Measurements from ENCODE around the gene NFIA.

NFIA gene

DNA sequence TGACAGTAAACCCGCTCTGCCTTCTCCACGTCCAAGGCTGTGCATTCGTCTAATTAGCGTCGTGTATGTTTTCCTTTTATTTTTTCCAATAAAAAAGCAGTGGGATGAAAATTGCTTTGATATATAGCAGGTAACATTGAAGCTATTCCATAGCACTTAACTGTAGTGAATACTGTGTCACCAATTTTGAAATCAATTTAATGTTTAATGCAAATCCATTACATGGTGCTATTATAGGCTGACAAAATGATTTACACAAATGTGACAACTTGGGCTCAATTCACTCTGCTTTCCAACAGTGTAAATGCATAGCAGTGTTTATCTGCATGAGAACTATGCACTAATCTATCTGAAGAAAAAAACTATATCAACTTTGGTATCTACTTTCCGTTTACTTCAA lies 377.8 kb downstream of the NFIA start:
- Histone ChIP-seq H2AFZ (ENCODE audit: insufficient read depth, low read length, poor library complexity) (no peak overlapping the region), H3K9ac (ENCODE audit: low read length) (no peak overlapping the region), H4K8ac (ENCODE audit: low read depth, low read length) (no peak overlapping the region), H3K36me3 (ENCODE audit: control insufficient read depth in 1 of 2, insufficient read depth in 2 of 2, low read length in 2 of 2) (no peaks in the 10 kb centered on the region), H2BK5ac (ENCODE audit: low read depth, low read length, poor library complexity) (no peak overlapping the region), H2BK120ac (ENCODE audit: insufficient read depth, low read length, poor library complexity) (no peak overlapping the region), H3K4me1 (ENCODE audit: control insufficient read depth in 1 of 2, insufficient read depth in 2 of 2, low read length in 2 of 2) (no peaks in the 10 kb centered on the region), H3K4me3 (ENCODE audit: low read depth, low read length) (no peak overlapping the region), H3K79me1 (ENCODE audit: low read length) (no peaks in the 10 kb centered on the region), H3K27ac (ENCODE audit: low read depth, low read length) (no peak overlapping the region), H3K23ac (ENCODE audit: low read length) (no peak overlapping the region), H2AK5ac (ENCODE audit: low read length) (no peak overlapping the region), H3K18ac (ENCODE audit: low read length) (no peak overlapping the region), H3K4ac (ENCODE audit: low read depth, low read length) (no peak overlapping the region), H3K9me3 (ENCODE audit: insufficient read depth, low read depth, low read length) (no peaks in the 10 kb centered on the region), H3K27me3 (ENCODE audit: insufficient read depth, low read length) (no peaks in the 10 kb centered on the region), H4K12ac (ENCODE audit: low read depth, low read length) (no peak overlapping the region), H4K91ac (ENCODE audit: low read depth, low read length) (no peak overlapping the region), H2BK12ac (ENCODE audit: low read length) (no peak overlapping the region), H3K4me2 (ENCODE audit: low read length) (no peak overlapping the region), H3K14ac (ENCODE audit: low read length) (no peak overlapping the region), H3K79me2 (ENCODE audit: control insufficient read depth, insufficient read depth, low read length, poor library complexity) (no peaks in the 10 kb centered on the region)
- WGBS (ENCODE audit: extremely low coverage, insufficient coverage, insufficient read length) = no CpG with 5 or more reads among the region's 6 CpGs
- no peak for DNase-seq

DNA sequence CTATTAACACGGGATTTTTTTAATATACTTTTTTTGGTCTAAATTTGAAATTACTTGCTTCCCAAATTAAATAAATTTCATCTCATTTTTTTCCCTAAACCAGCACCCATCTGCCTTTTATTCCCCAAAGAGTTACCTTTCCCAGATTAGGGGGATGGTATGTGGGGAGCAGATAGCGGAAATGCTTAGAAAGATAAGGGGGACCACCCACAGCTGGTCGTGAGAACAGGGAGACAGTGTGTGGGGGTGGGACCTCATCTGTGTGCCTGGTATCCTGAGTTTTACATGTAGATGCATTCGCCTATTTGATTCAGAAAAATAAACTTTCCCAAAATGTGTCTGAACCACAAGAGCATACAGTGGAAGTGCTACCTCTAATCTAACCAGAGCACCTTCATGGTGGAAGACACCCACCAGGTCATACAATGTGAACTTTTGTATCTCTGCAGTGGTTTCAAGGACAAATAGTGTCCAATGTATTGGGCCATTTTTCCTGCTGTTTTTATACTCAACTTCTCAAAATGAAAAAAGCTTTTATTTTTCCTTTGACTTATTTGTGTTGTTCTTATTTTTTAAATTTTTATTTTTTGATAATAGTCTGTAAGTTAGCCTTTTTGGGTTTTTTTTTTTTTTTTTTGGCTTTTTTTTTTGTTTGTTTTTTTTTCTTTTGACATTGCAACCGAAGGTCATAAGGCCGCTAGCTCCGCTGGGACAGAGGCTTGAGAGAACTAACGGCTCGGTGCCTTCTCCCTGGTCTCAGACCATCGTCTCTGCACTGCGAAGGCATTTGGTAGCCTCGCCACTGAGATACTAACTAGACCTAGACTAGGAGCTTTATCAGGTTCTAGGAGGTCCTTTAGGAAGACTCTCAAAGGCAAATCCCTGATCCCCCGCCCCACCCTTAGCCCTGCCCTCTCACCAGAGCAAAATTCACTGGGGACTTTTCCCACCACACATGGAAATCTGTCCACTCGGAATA lies 379.3 kb downstream of the NFIA start:
- Histone ChIP-seq H3K4me1 (ENCODE audit: control insufficient read depth in 1 of 2, insufficient read depth in 2 of 2, low read length in 2 of 2) (no peaks in the 10 kb centered on the region), H3K79me2 (ENCODE audit: control insufficient read depth, insufficient read depth, low read length, poor library complexity) (no peaks in the 10 kb centered on the region), H4K91ac (ENCODE audit: low read depth, low read length) (no peak overlapping the region), H3K9ac (ENCODE audit: low read length) (no peak overlapping the region), H3K18ac (ENCODE audit: low read length) (no peak overlapping the region), H2BK120ac (ENCODE audit: insufficient read depth, low read length, poor library complexity) (no peak overlapping the region), H3K9me3 (ENCODE audit: insufficient read depth, low read depth, low read length) (no peaks in the 10 kb centered on the region), H2BK5ac (ENCODE audit: low read depth, low read length, poor library complexity) (no peak overlapping the region), H2BK12ac (ENCODE audit: low read length) (no peak overlapping the region), H3K79me1 (ENCODE audit: low read length) (no peaks in the 10 kb centered on the region), H3K4ac (ENCODE audit: low read depth, low read length) (no peak overlapping the region), H3K27me3 (ENCODE audit: insufficient read depth, low read length) (no peaks in the 10 kb centered on the region), H3K4me3 (ENCODE audit: low read depth, low read length) (no peak overlapping the region), H3K14ac (ENCODE audit: low read length) (no peak overlapping the region), H2AFZ (ENCODE audit: insufficient read depth, low read length, poor library complexity) (no peak overlapping the region), H4K8ac (ENCODE audit: low read depth, low read length) (no peak overlapping the region), H2AK5ac (ENCODE audit: low read length) (no peak overlapping the region), H3K27ac (ENCODE audit: low read depth, low read length) (no peak overlapping the region), H4K12ac (ENCODE audit: low read depth, low read length) (no peak overlapping the region), H3K23ac (ENCODE audit: low read length) (no peak overlapping the region), H3K36me3 (ENCODE audit: control insufficient read depth in 1 of 2, insufficient read depth in 2 of 2, low read length in 2 of 2) (no peaks in the 10 kb centered on the region), H3K4me2 (ENCODE audit: low read length) (no peak overlapping the region)
- WGBS (ENCODE audit: extremely low coverage, insufficient coverage, insufficient read length) = no CpG with 5 or more reads among the region's 14 CpGs
- DNase-seq = no peak

DNA sequence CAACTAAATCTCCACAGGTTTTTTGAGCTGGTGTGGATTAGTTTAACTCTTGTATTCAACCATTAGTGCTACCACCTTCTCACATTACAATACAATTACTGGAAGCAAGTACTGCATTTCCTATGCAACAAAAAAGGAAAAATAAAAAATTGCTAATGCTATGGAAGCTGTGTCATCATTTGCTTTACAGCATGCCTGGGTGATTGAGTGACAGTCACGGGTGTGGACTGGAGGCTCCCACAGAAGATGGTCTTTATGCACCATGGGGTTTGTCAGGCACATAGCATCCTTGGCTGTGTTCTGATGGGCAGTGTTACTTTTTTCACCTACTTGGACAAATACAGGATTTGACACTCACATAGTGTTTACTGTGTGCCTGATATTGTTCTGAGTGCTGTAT lies 380.3 kb downstream of the NFIA start:
- H3K9me3 ChIP-seq (ENCODE audit: insufficient read depth, low read depth, low read length) = no peaks in the 10 kb centered on the region
- no peak overlapping the region for H2AFZ ChIP-seq (ENCODE audit: insufficient read depth, low read length, poor library complexity)
- H3K14ac ChIP-seq (ENCODE audit: low read length) = no peak overlapping the region
- no peak overlapping the region for H4K8ac ChIP-seq (ENCODE audit: low read depth, low read length)
- H3K9ac ChIP-seq (ENCODE audit: low read length) = no peak overlapping the region
- H3K27me3 ChIP-seq (ENCODE audit: insufficient read depth, low read length) = no peaks in the 10 kb centered on the region
- no peaks in the 10 kb centered on the region for H3K36me3 ChIP-seq (ENCODE audit: control insufficient read depth in 1 of 2, insufficient read depth in 2 of 2, low read length in 2 of 2)
- H3K79me1 ChIP-seq (ENCODE audit: low read length) = no peaks in the 10 kb centered on the region
- H3K4me2 ChIP-seq (ENCODE audit: low read length) = no peak overlapping the region
- H2BK12ac ChIP-seq (ENCODE audit: low read length) = no peak overlapping the region
- H2BK5ac ChIP-seq (ENCODE audit: low read depth, low read length, poor library complexity) = no peak overlapping the region
- H2AK5ac ChIP-seq (ENCODE audit: low read length) = no peak overlapping the region
- no peaks in the 10 kb centered on the region for H3K79me2 ChIP-seq (ENCODE audit: control insufficient read depth, insufficient read depth, low read length, poor library complexity)
- H3K4me3 ChIP-seq (ENCODE audit: low read depth, low read length) = no peak overlapping the region
- WGBS (ENCODE audit: extremely low coverage, insufficient coverage, insufficient read length) = no CpG with 5 or more reads among the region's 1 CpG
- no peak overlapping the region for H2BK120ac ChIP-seq (ENCODE audit: insufficient read depth, low read length, poor library complexity)
- no peak overlapping the region for H3K18ac ChIP-seq (ENCODE audit: low read length)
- no peak overlapping the region for H3K23ac ChIP-seq (ENCODE audit: low read length)
- H4K91ac ChIP-seq (ENCODE audit: low read depth, low read length) = no peak overlapping the region
- no peak overlapping the region for H3K4ac ChIP-seq (ENCODE audit: low read depth, low read length)
- H4K12ac ChIP-seq (ENCODE audit: low read depth, low read length) = no peak overlapping the region
- no peak overlapping the region for H3K27ac ChIP-seq (ENCODE audit: low read depth, low read length)
- DNase-seq = no peak
- no peaks in the 10 kb centered on the region for H3K4me1 ChIP-seq (ENCODE audit: control insufficient read depth in 1 of 2, insufficient read depth in 2 of 2, low read length in 2 of 2)

DNA sequence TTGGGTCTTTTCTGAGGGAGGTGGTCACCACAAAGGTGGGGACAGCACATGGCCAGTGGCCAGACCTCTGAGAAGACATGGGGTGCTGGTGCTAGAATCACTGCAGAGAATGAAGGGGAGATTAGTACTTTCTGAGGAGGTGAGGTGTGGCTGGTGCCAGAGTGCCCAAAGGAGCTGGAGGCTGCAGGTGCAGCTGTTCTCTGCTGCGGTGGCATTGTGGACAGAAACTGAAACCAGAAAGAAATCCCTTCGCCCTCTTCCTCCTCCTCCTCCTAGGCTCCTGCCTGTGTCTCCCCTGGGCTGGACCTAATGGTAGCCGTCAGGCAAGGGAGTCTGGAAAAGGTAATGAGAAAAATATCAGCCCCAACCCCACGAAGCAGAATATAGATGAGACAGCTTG lies 380.9 kb downstream of the NFIA start:
- Histone ChIP-seq H3K79me2 (ENCODE audit: control insufficient read depth, insufficient read depth, low read length, poor library complexity) (no peaks in the 10 kb centered on the region), H3K18ac (ENCODE audit: low read length) (no peak overlapping the region), H3K9ac (ENCODE audit: low read length) (no peak overlapping the region), H3K27ac (ENCODE audit: low read depth, low read length) (no peak overlapping the region), H4K8ac (ENCODE audit: low read depth, low read length) (no peak overlapping the region), H2AFZ (ENCODE audit: insufficient read depth, low read length, poor library complexity) (no peak overlapping the region), H3K4me1 (ENCODE audit: control insufficient read depth in 1 of 2, insufficient read depth in 2 of 2, low read length in 2 of 2) (no peaks in the 10 kb centered on the region), H3K4me2 (ENCODE audit: low read length) (no peak overlapping the region), H3K79me1 (ENCODE audit: low read length) (no peaks in the 10 kb centered on the region), H2AK5ac (ENCODE audit: low read length) (no peak overlapping the region), H3K23ac (ENCODE audit: low read length) (no peak overlapping the region), H3K9me3 (ENCODE audit: insufficient read depth, low read depth, low read length) (no peaks in the 10 kb centered on the region), H2BK120ac (ENCODE audit: insufficient read depth, low read length, poor library complexity) (no peak overlapping the region), H3K14ac (ENCODE audit: low read length) (no peak overlapping the region), H2BK5ac (ENCODE audit: low read depth, low read length, poor library complexity) (no peak overlapping the region), H3K4ac (ENCODE audit: low read depth, low read length) (no peak overlapping the region), H2BK12ac (ENCODE audit: low read length) (no peak overlapping the region), H4K91ac (ENCODE audit: low read depth, low read length) (no peak overlapping the region), H3K27me3 (ENCODE audit: insufficient read depth, low read length) (no peaks in the 10 kb centered on the region), H3K4me3 (ENCODE audit: low read depth, low read length) (no peak overlapping the region), H4K12ac (ENCODE audit: low read depth, low read length) (no peak overlapping the region), H3K36me3 (ENCODE audit: control insufficient read depth in 1 of 2, insufficient read depth in 2 of 2, low read length in 2 of 2) (no peaks in the 10 kb centered on the region)
- WGBS (ENCODE audit: extremely low coverage, insufficient coverage, insufficient read length) = no CpG with 5 or more reads among the region's 4 CpGs
- no peak for DNase-seq

Measured in trophoblast cell (in vitro differentiated cells and primary cell).